T-helper 17 cell (primary cell): Measurements from ENCODE around the gene GPX7. TPM values are rescaled to one million over a fixed set of nuclear protein-coding genes. Genes with fewer than 3 reads are reported as not detected.
A peak's percentile ranks its signal among the peaks of the same experiment; 100 is the strongest.

Experiments
- ATAC-seq: fragments of 150-1000 bp; cut with Tn5 transposase; 2 replicates; pipeline ENCODE4 v1.10.0; 2021; ENCODE audit warnings: mild to moderate bottlenecking, moderate library complexity
- DNase-seq, 3 donors: peaks; one replicate each; pipeline versions ENCODE4 v3.0.0 to v3.0.0-alpha.2; 2020 to 2021
- H3K9me3 ChIP-seq: one replicate; pipeline ENCODE4 v1.7.0; 2013; ENCODE audit warnings: low read length, mild to moderate bottlenecking; ENCODE audit not compliant: control insufficient read depth, poor library complexity, severe bottlenecking
- H3K27ac Mint-ChIP-seq: one replicate; pipeline ENCODE4 v1.8.0; 2022; ENCODE audit warnings: mild to moderate bottlenecking, moderate library complexity, mixed read lengths
- H3K27me3 Mint-ChIP-seq: one replicate; pipeline ENCODE4 v1.8.0; 2022; ENCODE audit warnings: mixed read lengths
- H3K36me3 Mint-ChIP-seq: one replicate; pipeline ENCODE4 v1.8.0; 2022; ENCODE audit warnings: low read depth, mixed read lengths
- H3K4me1 Mint-ChIP-seq: one replicate; pipeline ENCODE4 v1.8.0; 2022; ENCODE audit warnings: mild to moderate bottlenecking, mixed read lengths
- H3K4me3 Mint-ChIP-seq: one replicate; pipeline ENCODE4 v1.8.0; 2022; ENCODE audit warnings: mild to moderate bottlenecking, moderate library complexity, mixed read lengths
- total RNA-seq, 4 donors: library from RNA in 2 of 4; stranded (reverse) in 2 of 4; gene quantifications; one replicate each; pipeline ENCODE4 v1.2.3 and lab custom pipeline; 2022 to 2026

The GPX7 gene
- total RNA-seq, 2 donors from 2014 or later: 13.4 to 13.9 TPM

DNA sequence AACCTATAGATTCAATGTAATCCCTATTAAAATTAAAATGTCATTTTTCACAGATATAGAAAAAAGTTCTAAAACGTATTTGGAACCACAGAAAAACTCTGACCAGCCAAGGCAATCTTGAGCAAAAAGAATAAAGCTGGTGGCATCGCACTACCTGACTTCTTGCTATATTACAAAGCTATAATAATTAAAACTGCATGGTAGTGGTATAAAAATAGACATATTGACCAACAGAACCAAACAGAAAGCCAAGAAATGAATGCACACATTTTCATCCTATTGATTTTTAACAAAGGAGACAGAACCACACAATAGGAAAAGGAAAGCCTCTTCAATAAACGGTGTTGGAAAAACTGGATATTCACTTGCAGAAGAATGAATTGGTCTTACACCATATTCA, 21.6 kb downstream of the GPX7 start:
- peaks cover 9% of the 10 kb centered on the region for H3K4me1 Mint-ChIP-seq
- peaks cover 2% of the 10 kb centered on the region for H3K36me3 Mint-ChIP-seq
- no peak overlapping the region for H3K4me3 Mint-ChIP-seq
- H3K27me3 Mint-ChIP-seq: no peaks in the 10 kb centered on the region
- H3K27ac Mint-ChIP-seq: no peak overlapping the region
- DNase-seq (no peak), ATAC-seq (no peak)
- H3K9me3 ChIP-seq: no peaks in the 10 kb centered on the region

DNA sequence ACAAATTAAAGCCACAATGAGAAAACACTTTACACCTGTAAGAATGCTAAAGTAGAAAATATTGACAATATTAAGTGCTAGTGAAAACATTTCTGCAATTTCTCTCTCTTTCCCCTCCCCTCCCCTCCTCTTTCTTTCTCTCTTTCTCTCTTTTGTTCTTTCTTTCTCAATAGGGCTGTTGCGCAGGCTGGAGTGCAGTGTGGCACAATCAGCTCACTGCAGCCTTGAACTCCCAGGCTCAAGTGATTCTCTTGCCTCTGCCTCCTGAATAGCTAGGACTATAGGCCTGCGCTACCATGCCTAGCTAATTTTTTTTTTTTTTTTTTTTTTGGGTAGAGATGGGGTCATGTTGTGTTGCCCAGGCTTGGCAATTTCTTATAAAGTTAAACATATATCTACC, 24.9 kb downstream of the GPX7 start:
- DNase-seq: no peak
- Mint-ChIP-seq H3K27me3 (no peaks in the 10 kb centered on the region), H3K4me1 (peaks cover 26% of the 10 kb centered on the region), H3K4me3 (no peak overlapping the region), H3K27ac (no peak overlapping the region), H3K36me3 (peaks cover 2% of the 10 kb centered on the region)
- no peaks in the 10 kb centered on the region for H3K9me3 ChIP-seq
- ATAC-seq: no peak

DNA sequence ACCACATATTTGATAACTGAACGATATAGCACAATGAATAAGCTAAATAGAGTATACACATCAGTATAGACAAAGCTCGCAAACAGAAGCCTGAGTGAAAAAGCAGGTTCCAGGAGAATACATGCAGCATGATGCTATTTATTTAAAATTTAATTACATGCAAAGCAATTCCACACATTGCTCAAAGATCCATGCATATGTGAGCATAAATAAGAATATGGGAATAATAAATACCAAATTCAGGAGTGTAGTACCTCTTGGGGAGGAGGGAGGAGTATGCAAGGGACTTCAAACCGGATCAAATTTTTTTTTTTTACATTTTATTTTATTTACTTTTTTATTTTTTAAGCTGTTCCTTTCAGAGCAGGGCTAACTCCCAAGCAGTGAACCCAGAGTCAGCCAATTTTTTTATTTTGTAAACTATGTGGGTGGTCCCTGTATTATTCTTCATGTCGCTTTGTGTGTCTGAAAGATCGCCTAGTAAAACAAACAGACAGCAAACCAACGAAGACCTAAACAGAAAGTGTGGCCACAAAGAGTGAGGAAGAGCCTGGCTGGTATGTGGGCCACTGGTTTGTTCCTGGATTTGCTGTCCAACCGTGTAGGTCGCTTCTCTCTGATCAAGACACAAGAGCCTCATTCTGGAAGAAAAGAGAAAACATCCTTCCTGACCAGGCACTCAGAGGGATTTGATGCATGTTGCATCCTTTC, 26.6 kb downstream of the GPX7 start:
- no peak for ATAC-seq
- no peak for DNase-seq
- H3K27ac Mint-ChIP-seq: no peak overlapping the region
- H3K36me3 Mint-ChIP-seq: peaks cover 4% of the 10 kb centered on the region
- no peaks in the 10 kb centered on the region for H3K27me3 Mint-ChIP-seq
- H3K9me3 ChIP-seq: no peaks in the 10 kb centered on the region
- peaks cover 34% of the 10 kb centered on the region for H3K4me1 Mint-ChIP-seq
- no peak overlapping the region for H3K4me3 Mint-ChIP-seq

- H3K4me1 Mint-ChIP-seq: peaks cover 39% of the 10 kb centered on the region
- H3K27me3 Mint-ChIP-seq: no peaks in the 10 kb centered on the region
Measured at GRCh38 chr1:52629325-52629643, 27.1 kb downstream of the GPX7 start.

GRCh38 chr1:52629667-52630066, 27.5 kb downstream of the GPX7 start:
- Mint-ChIP-seq H3K4me3 (no peak overlapping the region), H3K4me1 (peaks cover 41% of the 10 kb centered on the region)

More at GRCh38 chr1:52629325-52629643, 27.1 kb downstream of the GPX7 start:
- Mint-ChIP-seq H3K27ac (no peak overlapping the region), H3K36me3 (peaks cover 7% of the 10 kb centered on the region), H3K4me3 (no peak overlapping the region)
- ATAC-seq: no peak
- DNase-seq: no peak
- no peaks in the 10 kb centered on the region for H3K9me3 ChIP-seq

GRCh38 chr1:52631759-52632331, 29.7 kb downstream of the GPX7 start:
- H3K4me1 Mint-ChIP-seq: peaks cover 46% of the 10 kb centered on the region
- peak overlapping the region; percentile 94 for H3K4me3 Mint-ChIP-seq
- no peaks in the 10 kb centered on the region for H3K9me3 ChIP-seq
- no peaks in the 10 kb centered on the region for H3K27me3 Mint-ChIP-seq
- H3K36me3 Mint-ChIP-seq: peaks cover 7% of the 10 kb centered on the region
- H3K27ac Mint-ChIP-seq: peak overlapping the region; percentile 100
- DNase-seq: no peak
- no peak for ATAC-seq

More at GRCh38 chr1:52629667-52630066, 27.5 kb downstream of the GPX7 start:
- DNase-seq (no peak), ATAC-seq (no peak)
- no peaks in the 10 kb centered on the region for H3K9me3 ChIP-seq
- H3K36me3 Mint-ChIP-seq: peaks cover 7% of the 10 kb centered on the region
- no peak overlapping the region for H3K27ac Mint-ChIP-seq
- no peaks in the 10 kb centered on the region for H3K27me3 Mint-ChIP-seq

DNA sequence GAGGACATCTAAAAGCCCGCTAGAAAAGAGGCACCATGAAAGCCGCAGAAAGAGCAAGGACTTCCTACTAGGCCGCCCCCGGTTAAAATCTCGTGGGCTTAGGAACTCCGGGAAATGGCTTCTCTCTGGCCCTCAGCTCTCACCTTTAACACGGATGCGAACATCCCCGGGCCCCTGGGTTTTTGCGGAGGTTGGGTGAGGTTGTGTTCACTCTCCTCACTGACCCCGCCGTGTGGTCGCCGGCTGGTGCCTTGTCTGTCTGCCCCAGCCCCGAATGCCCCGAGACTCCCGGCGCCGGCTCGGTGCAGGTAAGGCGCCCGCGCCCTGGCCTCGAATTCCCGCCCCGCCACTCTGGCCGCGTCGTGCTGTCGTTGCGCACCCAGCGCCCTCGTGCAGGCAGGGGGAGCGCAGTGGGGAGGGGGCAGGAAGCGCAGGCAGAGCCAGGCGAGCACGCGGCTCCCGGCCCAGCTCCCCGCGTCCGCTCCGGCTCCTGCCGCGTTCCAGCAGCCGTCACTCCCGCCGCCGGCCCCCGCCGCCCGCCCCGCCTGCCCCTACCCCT, 30.6 kb downstream of the GPX7 start, which contains the start of gene SHISAL2A:
Gene SHISAL2A, plus strand, starts transcription at position 437 of the 559 bp plus-strand sequence. CDS start 326 bp downstream, outside the sequence.
- H3K27me3 Mint-ChIP-seq: no peaks in the 10 kb centered on the region
- H3K4me1 Mint-ChIP-seq: peaks cover 52% of the 10 kb centered on the region
- no peaks in the 10 kb centered on the region for H3K9me3 ChIP-seq
- ATAC-seq: peak; percentile 51
- H3K36me3 Mint-ChIP-seq: peaks cover 5% of the 10 kb centered on the region
- peak within 1 kb of the TSS; percentile 100 for H3K27ac Mint-ChIP-seq
- DNase-seq: peak; percentile 53 to 59 (median 53)
- H3K4me3 Mint-ChIP-seq: peak within 1 kb of the TSS; percentile 94

DNA sequence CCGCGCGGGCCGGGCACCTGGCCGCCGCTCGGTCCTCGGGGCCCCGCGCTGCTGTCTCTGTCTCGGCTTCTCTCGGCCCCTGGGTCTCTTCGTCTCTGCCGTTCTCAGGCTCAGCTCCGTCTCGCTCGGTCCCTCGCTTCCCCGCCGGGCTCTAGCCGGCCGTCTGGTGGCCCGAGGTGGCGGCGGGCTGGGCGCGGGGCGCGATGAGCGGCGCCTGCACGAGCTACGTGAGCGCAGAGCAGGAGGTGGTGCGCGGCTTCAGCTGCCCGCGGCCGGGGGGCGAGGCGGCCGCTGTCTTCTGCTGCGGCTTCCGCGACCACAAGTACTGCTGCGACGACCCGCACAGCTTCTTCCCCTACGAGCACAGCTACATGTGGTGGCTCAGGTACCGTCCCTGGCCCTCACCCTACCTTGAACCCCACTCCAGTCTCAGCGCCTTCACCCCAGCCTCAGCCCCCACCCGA, 31.2 kb downstream of the GPX7 start:
- ATAC-seq: peak; percentile 16
- H3K4me1 Mint-ChIP-seq: peaks cover 57% of the 10 kb centered on the region
- peaks cover 6% of the 10 kb centered on the region for H3K36me3 Mint-ChIP-seq
- no peaks in the 10 kb centered on the region for H3K27me3 Mint-ChIP-seq
- peak overlapping the region; percentile 100 for H3K27ac Mint-ChIP-seq
- H3K9me3 ChIP-seq: no peaks in the 10 kb centered on the region
- peak overlapping the region; percentile 94 for H3K4me3 Mint-ChIP-seq
- peak; percentile 22 to 25 (median 24) for DNase-seq

DNA sequence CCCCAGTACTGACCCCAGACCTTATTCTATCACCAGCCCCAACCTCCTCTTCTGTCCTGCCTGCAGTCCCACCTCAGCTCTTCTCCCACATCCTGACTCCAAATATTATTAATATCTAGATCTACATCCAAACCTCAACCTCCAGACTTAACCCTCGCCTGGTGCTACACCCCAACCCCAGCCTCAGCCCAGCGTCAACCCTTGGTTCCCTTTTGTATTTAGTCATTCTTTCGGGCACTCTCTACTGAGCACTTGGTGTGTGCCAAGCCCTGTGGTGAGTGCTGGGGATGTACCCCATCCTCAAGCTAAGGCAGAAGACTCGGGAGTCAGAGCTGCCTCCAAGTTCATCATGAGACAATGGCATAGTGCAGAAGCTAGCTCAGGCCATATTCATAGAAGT, 31.9 kb downstream of the GPX7 start:
- Mint-ChIP-seq H3K4me1 (peaks cover 61% of the 10 kb centered on the region), H3K27ac (peak overlapping the region; percentile 100), H3K4me3 (peak overlapping the region; percentile 94), H3K36me3 (peaks cover 7% of the 10 kb centered on the region), H3K27me3 (no peaks in the 10 kb centered on the region)
- no peaks in the 10 kb centered on the region for H3K9me3 ChIP-seq
- ATAC-seq: no peak
- no peak for DNase-seq

- peaks cover 7% of the 10 kb centered on the region for H3K36me3 Mint-ChIP-seq
- H3K27ac Mint-ChIP-seq: peak overlapping the region; percentile 100
- peak overlapping the region; percentile 69 for H3K4me3 Mint-ChIP-seq
- ATAC-seq (no peak), DNase-seq (no peak)
- H3K4me1 Mint-ChIP-seq: peaks cover 57% of the 10 kb centered on the region
- H3K9me3 ChIP-seq: no peaks in the 10 kb centered on the region
- H3K27me3 Mint-ChIP-seq: no peaks in the 10 kb centered on the region
Measured at GRCh38 chr1:52635321-52636089, 33.3 kb downstream of the GPX7 start.

DNA sequence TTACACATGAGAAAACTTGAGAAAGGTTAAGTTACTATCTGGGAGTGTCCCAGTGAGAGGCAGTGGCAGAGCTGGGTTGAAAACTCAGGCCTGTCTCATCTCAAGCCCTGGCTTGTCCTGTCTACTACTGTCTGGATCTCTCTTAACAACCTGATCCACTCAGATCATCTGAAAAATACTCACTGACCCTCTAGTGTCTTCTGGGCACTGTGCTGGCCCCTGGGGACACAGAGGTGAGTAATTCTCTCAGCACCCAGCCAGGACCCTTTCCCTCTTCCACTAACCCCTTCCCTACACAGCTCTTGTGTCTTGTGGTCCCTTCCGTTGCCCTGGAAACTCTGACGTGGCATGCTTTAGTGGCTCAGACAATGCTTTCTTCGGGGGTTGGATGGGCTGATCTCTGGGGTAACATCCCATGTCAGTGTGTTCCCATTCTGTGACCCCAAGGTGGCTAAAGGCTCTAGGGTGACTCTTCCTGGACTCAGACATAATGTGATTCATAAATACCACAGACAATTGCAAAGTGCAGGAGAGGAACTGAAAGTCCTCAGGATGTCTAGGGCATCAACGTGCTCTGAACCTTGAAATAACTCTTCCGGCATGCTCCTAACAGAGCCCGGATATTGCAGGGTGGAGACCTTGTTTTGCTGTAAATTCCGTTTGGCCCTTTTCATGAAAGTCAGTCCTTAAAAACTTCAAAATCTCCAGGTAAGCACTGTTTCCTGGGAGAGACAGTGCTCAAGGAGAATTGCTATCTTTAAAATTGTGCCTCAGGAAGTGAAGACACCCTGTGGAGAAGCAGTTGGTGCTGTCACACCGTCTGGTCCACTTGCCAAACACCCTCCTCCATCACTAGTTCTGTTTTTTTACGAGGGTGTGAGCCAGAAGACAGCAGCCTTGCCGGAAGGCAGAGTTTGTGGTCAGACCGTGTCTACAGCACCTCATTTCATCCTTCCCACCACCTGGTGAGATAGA, 34.8 kb downstream of the GPX7 start:
- Mint-ChIP-seq H3K27ac (peak overlapping the region; percentile 100), H3K4me3 (peak overlapping the region; percentile 95), H3K27me3 (no peaks in the 10 kb centered on the region), H3K4me1 (peaks cover 58% of the 10 kb centered on the region), H3K36me3 (peaks cover 12% of the 10 kb centered on the region)
- no peaks in the 10 kb centered on the region for H3K9me3 ChIP-seq
- DNase-seq (peak; percentile 22 to 55 (median 47)), ATAC-seq (peak; percentile 75)

DNA sequence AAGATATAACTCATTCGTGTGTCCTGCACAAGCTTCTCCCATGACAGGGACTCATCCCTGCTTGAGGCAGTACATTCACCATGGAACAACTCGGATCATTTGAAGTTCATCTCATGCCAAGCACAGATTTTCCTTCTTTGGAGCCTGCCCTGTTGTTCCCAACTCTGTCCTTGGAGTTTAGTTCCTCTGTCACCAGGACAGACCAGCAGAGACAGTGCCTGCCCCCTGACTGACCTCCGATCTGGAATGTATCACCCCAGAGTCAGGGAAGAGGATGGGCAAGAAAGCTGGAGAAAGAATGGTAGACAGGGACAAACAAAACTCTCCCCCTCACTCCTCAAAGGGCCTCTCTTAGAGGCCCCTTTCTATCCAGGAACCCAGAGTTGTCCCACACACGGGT, 35.8 kb downstream of the GPX7 start:
- DNase-seq: no peak

More for the DNA sequence above, 35.8 kb downstream of the GPX7 start:
- no peaks in the 10 kb centered on the region for H3K9me3 ChIP-seq
- Mint-ChIP-seq H3K27ac (peak overlapping the region; percentile 100), H3K4me3 (peak overlapping the region; percentile 95), H3K4me1 (peaks cover 58% of the 10 kb centered on the region), H3K27me3 (no peaks in the 10 kb centered on the region), H3K36me3 (peaks cover 12% of the 10 kb centered on the region)
- ATAC-seq: no peak
